MM.1S (cell line): Measurements from ENCODE around the gene RASGRF2.

Experiments used
- DNase-seq: peaks from one replicate; pipeline ENCODE4 v3.0.0-alpha.2; 2015
- H2AFZ ChIP-seq: fragments of 300-600 bp; sonication (generic); 2 replicates; pipeline ENCODE4 v1.6.0; 2016; ENCODE audit warnings: antibody characterized with exemption, low read length
- H3F3A ChIP-seq: fragments of 300-600 bp; sonication (generic); 2 replicates; pipeline ENCODE4 v1.6.1; 2016; ENCODE audit warnings: mild to moderate bottlenecking, antibody characterized with exemption, low read length, moderate library complexity, mixed read lengths; ENCODE audit not compliant: insufficient read depth
- H3K27ac ChIP-seq: fragments of 300-600 bp; sonication (generic); 2 replicates; pipeline ENCODE4 v1.5.1; 2016; ENCODE audit warnings: mild to moderate bottlenecking, low read length
- H3K27me3 ChIP-seq: fragments of 300-600 bp; sonication (generic); replicated peaks from 2 replicates; pipeline ENCODE4 v1.6.0; 2016; ENCODE audit warnings: low read length; ENCODE audit not compliant: insufficient read depth
- H3K36me3 ChIP-seq: fragments of 300-600 bp; sonication (generic); replicated peaks from 2 replicates; pipeline ENCODE4 v1.6.1; 2016; ENCODE audit warnings: mild to moderate bottlenecking, low read length, mixed read lengths; ENCODE audit not compliant: insufficient read depth
- H3K4me1 ChIP-seq: fragments of 300-600 bp; sonication (generic); 2 replicates; pipeline ENCODE4 v1.6.1; 2016; ENCODE audit warnings: low read length, mixed read lengths
- H3K4me2 ChIP-seq: fragments of 300-600 bp; sonication (generic); 2 replicates; pipeline ENCODE4 v1.6.0; 2016; ENCODE audit warnings: low read depth, low read length
- H3K4me3 ChIP-seq: fragments of 300-600 bp; sonication (generic); 2 replicates; pipeline ENCODE4 v1.5.1; 2016; ENCODE audit warnings: low read length, mixed read lengths
- H3K79me2 ChIP-seq: fragments of 300-600 bp; sonication (generic); 2 replicates; pipeline ENCODE4 v1.6.1; 2016; ENCODE audit warnings: mixed run types, low read length, mixed read lengths
- H3K9ac ChIP-seq: fragments of 300-600 bp; sonication (generic); 2 replicates; pipeline ENCODE4 v1.6.1; 2016; ENCODE audit warnings: low read length, mixed read lengths
- H3K9me2 ChIP-seq: fragments of 300-600 bp; sonication (generic); replicated peaks from 2 replicates; pipeline ENCODE4 v1.6.1; 2016; ENCODE audit warnings: mild to moderate bottlenecking, low read length, mixed read lengths; ENCODE audit not compliant: insufficient read depth
- H3K9me3 ChIP-seq: fragments of 300-600 bp; sonication (generic); replicated peaks from 2 replicates; pipeline ENCODE4 v1.6.1; 2016; ENCODE audit warnings: mild to moderate bottlenecking, low read length, mixed read lengths; ENCODE audit not compliant: insufficient read depth
- H4K20me1 ChIP-seq: fragments of 300-600 bp; sonication (generic); 2 replicates; pipeline ENCODE4 v1.6.1; 2016; ENCODE audit warnings: mild to moderate bottlenecking, low read length, moderate library complexity, mixed read lengths; ENCODE audit not compliant: insufficient read depth
- EZH2 ChIP-seq: fragments of 300-600 bp; sonication (generic); optimal IDR thresholded peaks from 2 replicates; pipeline ENCODE3; 2017; ENCODE audit warnings: low read depth, mild to moderate bottlenecking, antibody characterized with exemption, low read length, mixed read lengths
- EZH2phosphoT487 ChIP-seq: fragments of 300-600 bp; sonication (generic); IDR thresholded peaks from 2 replicates; pipeline ENCODE4 v1.6.1; 2018; ENCODE audit warnings: antibody characterized with exemption, low read length
- TF ChIP-seq, protein P1 (sequence below): fragments of 300-600 bp; sonication (generic); IDR thresholded peaks from 2 replicates; pipeline ENCODE4 v1.5.1; 2016; ENCODE audit warnings: antibody characterized with exemption, low read length, mixed read lengths

Gene RASGRF2

DNA sequence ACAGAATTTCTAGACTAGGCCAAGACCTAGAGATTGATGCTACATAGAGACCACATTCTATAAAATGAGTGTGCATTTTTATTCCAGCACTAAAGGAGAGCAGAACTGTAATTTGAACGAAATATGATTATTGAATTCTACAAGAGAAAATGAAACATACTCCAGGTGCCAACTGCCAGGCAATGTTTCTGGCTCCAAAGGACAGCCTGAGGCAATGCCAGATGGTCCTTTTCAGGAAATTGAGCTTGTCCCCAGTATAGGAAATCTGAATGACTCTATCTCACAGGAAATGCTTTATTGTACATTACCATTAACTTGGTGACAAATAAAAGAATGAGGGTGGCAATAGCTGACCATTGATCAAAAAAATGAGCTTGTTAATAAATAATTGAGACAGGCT is 28.8 kb upstream of the RASGRF2 start:
- Histone ChIP-seq H3K9ac (no peak overlapping the region), H3K4me1 (no peaks in the 10 kb centered on the region), H3K79me2 (no peaks in the 10 kb centered on the region), H3K27me3 (no peaks in the 10 kb centered on the region), H3F3A (no peaks in the 10 kb centered on the region), H3K9me2 (no peaks in the 10 kb centered on the region), H3K9me3 (no peaks in the 10 kb centered on the region), H2AFZ (no peak overlapping the region), H3K36me3 (no peaks in the 10 kb centered on the region), H4K20me1 (no peaks in the 10 kb centered on the region), H3K4me3 (no peak overlapping the region), H3K27ac (no peak overlapping the region), H3K4me2 (no peak overlapping the region)
- DNase-seq: no peak
- TF ChIP-seq, protein P1, sequence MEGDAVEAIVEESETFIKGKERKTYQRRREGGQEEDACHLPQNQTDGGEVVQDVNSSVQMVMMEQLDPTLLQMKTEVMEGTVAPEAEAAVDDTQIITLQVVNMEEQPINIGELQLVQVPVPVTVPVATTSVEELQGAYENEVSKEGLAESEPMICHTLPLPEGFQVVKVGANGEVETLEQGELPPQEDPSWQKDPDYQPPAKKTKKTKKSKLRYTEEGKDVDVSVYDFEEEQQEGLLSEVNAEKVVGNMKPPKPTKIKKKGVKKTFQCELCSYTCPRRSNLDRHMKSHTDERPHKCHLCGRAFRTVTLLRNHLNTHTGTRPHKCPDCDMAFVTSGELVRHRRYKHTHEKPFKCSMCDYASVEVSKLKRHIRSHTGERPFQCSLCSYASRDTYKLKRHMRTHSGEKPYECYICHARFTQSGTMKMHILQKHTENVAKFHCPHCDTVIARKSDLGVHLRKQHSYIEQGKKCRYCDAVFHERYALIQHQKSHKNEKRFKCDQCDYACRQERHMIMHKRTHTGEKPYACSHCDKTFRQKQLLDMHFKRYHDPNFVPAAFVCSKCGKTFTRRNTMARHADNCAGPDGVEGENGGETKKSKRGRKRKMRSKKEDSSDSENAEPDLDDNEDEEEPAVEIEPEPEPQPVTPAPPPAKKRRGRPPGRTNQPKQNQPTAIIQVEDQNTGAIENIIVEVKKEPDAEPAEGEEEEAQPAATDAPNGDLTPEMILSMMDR: no peak
- TF ChIP-seq EZH2phosphoT487: no peak

DNA sequence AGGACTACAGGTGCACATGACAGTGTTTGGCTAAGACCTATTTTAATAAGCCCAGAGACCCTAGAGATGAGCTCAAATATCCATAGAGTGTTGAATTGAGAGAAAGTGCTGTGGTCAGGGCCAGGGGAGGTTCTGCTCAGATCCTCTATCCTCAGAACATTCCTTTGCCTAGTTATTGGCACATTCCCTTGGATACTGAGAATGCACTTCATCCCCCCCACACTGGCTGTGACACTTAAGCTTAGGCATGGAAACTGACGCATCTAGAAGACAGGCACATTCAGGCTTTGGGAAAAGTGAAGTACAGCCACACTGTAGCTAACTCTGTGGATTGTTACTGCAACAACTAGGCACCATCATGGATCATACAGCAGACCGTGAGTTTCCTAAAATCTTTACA is 27.1 kb upstream of the RASGRF2 start:
- Histone ChIP-seq H3K9me3 (no peaks in the 10 kb centered on the region), H3K79me2 (no peaks in the 10 kb centered on the region), H3K9me2 (no peaks in the 10 kb centered on the region), H3K4me1 (no peaks in the 10 kb centered on the region), H2AFZ (no peak overlapping the region), H3F3A (no peaks in the 10 kb centered on the region), H3K36me3 (no peaks in the 10 kb centered on the region), H4K20me1 (no peaks in the 10 kb centered on the region), H3K27me3 (no peaks in the 10 kb centered on the region), H3K9ac (no peak overlapping the region), H3K27ac (no peak overlapping the region), H3K4me3 (no peak overlapping the region), H3K4me2 (no peak overlapping the region)
- DNase-seq: no peak
- TF ChIP-seq EZH2 (no peak), EZH2phosphoT487 (no peak)
- TF ChIP-seq, protein P1: no peak

DNA sequence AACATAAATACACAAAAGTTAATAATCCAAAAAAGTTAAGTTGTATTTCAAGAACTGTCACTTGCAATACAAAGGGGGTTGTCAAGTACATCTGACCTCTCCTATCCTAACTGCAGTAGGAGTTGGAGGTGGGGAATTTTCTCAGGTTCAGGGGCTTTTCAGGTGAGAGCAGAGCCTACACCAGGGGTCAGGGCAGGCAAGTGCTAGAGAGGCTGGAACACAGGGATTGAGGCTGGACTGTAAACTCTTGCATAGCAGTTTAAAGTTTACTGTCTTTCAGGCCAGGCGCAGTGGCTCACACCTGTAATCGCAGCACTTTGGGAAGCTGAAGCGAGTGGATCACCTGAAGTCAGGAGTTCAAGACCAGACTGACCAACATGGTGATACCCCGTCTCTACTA is 25.4 kb upstream of the RASGRF2 start:
- Histone ChIP-seq H3K4me3 (no peak overlapping the region), H3K9ac (no peak overlapping the region), H3K9me2 (no peaks in the 10 kb centered on the region), H3K4me1 (no peaks in the 10 kb centered on the region), H3K4me2 (no peak overlapping the region), H2AFZ (no peak overlapping the region), H3K79me2 (no peaks in the 10 kb centered on the region), H3K9me3 (no peaks in the 10 kb centered on the region), H3K36me3 (no peaks in the 10 kb centered on the region), H3K27ac (no peak overlapping the region), H3K27me3 (no peaks in the 10 kb centered on the region), H4K20me1 (no peaks in the 10 kb centered on the region), H3F3A (no peaks in the 10 kb centered on the region)
- no peak for DNase-seq
- no peak for TF ChIP-seq EZH2
- no peak for TF ChIP-seq EZH2phosphoT487
- TF ChIP-seq, protein P1: no peak
